NCI-H460 (cell line): ENCODE data around the gene CPS1. TPM values are rescaled to one million over a fixed set of nuclear protein-coding genes. Genes with fewer than 3 reads are reported as not detected.

ENCODE experiments used
- DNase-seq: peaks from one replicate; pipeline ENCODE4 v3.0.0-alpha.2; 2016; ENCODE audit warnings: low read depth; ENCODE audit errors: extremely low read depth
- total RNA-seq: library from RNA; depleted of rRNA; stranded (reverse); fragments of >200 nt; shearing (Covaris generic); gene quantifications from 2 replicates; pipeline ENCODE4 v1.2.3, GENCODE V29; 2014; rRNA removed

The CPS1 gene
- total RNA-seq, 1 experiment from 2014 or later, result 686 TPM

- no peak for DNase-seq
These were observed 114.7 kb downstream of the CPS1 start for GRCh38 chr2:210671065-210671464.

GRCh38 chr2:210673117-210673516 lies 116.7 kb downstream of the CPS1 start:
- no peak for DNase-seq

DNA sequence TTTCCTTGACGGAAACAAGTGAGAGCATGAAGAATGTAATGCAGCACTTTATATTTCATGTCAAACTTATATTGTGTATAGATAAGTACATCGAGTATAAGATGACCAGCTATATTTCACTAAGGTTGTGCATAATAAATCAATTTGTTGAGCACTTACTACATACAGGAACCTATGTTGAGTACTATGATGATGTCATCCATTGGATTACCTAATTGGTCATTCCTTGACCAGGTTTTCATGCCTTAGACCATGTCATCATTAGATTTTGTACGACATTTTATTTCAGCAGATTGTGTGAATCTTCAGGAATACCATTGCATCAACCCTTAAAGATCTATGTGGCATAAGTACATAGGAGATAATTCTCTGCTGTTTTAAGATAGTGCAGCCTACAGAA lies 119.7 kb downstream of the CPS1 start:
- DNase-seq, result no peak

- DNase-seq, result no peak
These were observed 125.1 kb downstream of the CPS1 start for GRCh38 chr2:210681491-210681890.

DNA sequence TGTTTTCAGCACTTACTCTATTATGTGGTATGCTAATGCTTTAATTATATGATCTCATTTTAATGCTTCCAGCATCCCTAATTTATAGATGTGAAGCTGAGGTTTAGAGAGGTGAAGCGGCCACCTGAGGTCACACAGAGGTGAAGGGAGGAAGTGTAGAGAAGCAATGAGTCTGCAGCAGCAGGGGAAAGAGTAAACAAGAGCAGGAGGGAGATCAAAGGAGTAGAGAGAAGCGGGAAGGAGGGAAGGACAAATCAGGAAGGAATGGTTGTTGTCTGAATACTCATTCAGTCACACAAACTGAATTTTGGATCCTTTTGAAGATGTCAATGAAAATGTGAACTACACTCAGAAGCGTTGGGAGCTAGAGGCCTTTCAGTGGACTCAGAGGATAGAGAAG lies 130.0 kb downstream of the CPS1 start:
- no peak for DNase-seq

DNA sequence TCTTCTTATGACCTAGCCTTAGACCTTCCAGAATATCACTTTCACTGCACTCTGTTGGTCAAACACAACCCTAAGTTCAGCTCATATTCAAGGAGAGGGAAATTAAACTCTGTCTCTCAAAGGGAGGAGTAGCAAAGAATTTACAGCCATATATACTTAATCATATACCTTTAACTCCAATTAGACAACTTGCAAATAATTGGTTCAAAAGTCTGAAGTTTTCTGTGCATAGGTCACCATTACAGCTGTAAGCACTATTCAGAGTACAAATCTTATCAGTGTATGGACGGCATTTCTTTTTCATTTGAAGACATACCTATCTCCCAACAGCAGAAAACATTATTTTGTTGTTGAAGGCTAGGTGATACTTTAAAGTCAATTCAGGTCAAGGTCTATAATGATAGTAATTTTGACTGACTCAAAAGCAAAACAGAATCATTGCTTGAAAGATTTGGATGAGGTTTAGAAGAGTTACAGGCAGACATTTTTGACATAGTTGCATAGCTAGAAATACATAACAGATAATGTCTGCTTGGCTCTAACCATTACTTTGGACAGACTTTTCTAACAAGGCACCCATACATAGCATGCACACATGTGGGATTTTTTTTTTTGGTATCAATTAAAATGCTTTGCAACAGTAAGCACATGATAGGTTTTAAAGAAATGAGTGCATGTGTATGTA lies 131.5 kb downstream of the CPS1 start:
- no peak for DNase-seq

- no peak for DNase-seq
These were observed 151.5 kb downstream of the CPS1 start for GRCh38 chr2:210707900-210708299.

- no peak for DNase-seq
These were observed 156.7 kb downstream of the CPS1 start for GRCh38 chr2:210713122-210713521.

DNA sequence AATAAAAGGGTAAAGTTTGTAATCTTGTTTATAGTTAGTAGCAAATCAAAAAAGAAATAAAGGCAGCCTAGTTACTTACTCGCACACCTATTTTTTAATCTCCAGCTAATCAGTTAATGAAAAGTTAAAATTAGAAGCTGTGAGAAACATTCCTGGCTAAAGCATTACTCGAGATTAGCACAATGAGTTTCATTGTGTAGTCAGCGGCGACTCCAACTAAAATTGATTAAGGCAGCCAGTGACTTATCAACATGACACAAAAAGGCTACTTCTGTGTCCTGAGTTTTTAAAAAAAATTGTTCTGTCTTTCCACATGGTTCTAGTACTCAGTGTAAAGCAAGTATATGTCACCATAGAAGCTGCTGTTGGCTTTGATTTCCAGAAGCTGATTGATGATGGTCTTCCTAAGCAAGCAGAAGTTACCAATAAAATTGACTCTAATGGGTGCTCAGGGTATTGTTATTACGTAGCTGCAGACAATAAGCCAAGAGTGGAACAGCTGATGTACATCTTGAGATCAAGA lies 159.2 kb downstream of the CPS1 start:
- DNase-seq, result no peak

GRCh38 chr2:210718503-210718902 lies 162.1 kb downstream of the CPS1 start:
- DNase-seq, result no peak

- no peak for DNase-seq
These were observed 165.7 kb downstream of the CPS1 start for GRCh38 chr2:210722092-210722491.

DNA sequence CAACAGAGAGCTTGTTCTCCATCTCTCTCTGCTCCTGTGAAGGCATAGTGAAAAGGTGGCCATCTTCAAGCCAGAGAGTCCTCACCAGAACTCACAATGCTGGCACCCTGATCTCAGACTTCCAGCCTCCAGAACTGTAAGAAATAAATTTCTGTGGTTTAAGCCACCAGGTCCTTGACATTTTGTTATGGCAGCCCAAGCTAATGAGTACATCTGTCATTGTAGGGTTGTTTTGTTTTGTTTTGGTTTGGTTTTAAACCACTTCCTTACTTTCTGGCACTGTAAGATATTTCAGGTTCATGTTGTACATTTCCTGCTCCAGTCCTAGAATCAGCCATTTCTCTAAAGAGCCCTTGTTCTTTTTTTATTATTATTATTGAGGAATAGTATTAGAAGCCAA lies 171.2 kb downstream of the CPS1 start:
- DNase-seq, result no peak

Other genes starting within 250 kb of the CPS1 start
- gene MYL1, start 241.4 kb upstream of the CPS1 start, total RNA-seq, result not detected in 2 replicates
- 86.6 and 97.0 TPM in 2 replicates for gene LANCL1, start 79.8 kb upstream of the CPS1 start, total RNA-seq